AG09319 (cell line): Measurements from ENCODE around the gene R3HDM2.
A peak's percentile ranks its signal among the peaks of the same experiment; 100 is the strongest.

Source experiments
- DNase-seq: peaks from one replicate; pipeline ENCODE4 v3.0.0-alpha.2; 2010; ENCODE audit warnings: low read depth; ENCODE audit errors: extremely low read depth
- CTCF ChIP-seq: IDR thresholded peaks from 2 replicates; pipeline ENCODE4 v1.5.1; 2011; ENCODE audit warnings: low read depth, mild to moderate bottlenecking, inconsistent platforms, low read length, moderate library complexity

R3HDM2 gene

GRCh38 chr12:57377103-57377840 lies 53.6 kb downstream of the R3HDM2 start:
- no peak for TF ChIP-seq CTCF
- no peak for DNase-seq

GRCh38 chr12:57372233-57372632 lies 58.6 kb downstream of the R3HDM2 start:
- TF ChIP-seq CTCF: no peak
- no peak for DNase-seq

GRCh38 chr12:57370696-57371095 lies 60.1 kb downstream of the R3HDM2 start:
- TF ChIP-seq CTCF: no peak
- peak; percentile 49 for DNase-seq

- no peak for TF ChIP-seq CTCF
- DNase-seq: no peak
Measured at GRCh38 chr12:57370072-57370471, 60.8 kb downstream of the R3HDM2 start.

- no peak for DNase-seq
- TF ChIP-seq CTCF: no peak
Measured at GRCh38 chr12:57369202-57369601, 61.6 kb downstream of the R3HDM2 start.

- no peak for TF ChIP-seq CTCF
- no peak for DNase-seq
Measured at GRCh38 chr12:57368349-57369095, 62.3 kb downstream of the R3HDM2 start.

- no peak for TF ChIP-seq CTCF
- DNase-seq: no peak
Measured at GRCh38 chr12:57367121-57367520, 63.7 kb downstream of the R3HDM2 start.
